ENCODE measurements around the gene C14orf180. TPM values are rescaled to one million over a fixed set of nuclear protein-coding genes. Genes with fewer than 3 reads are reported as not detected.

Gene C14orf180
- total RNA-seq, 1 experiment from 2014 or later, result not detected

DNA sequence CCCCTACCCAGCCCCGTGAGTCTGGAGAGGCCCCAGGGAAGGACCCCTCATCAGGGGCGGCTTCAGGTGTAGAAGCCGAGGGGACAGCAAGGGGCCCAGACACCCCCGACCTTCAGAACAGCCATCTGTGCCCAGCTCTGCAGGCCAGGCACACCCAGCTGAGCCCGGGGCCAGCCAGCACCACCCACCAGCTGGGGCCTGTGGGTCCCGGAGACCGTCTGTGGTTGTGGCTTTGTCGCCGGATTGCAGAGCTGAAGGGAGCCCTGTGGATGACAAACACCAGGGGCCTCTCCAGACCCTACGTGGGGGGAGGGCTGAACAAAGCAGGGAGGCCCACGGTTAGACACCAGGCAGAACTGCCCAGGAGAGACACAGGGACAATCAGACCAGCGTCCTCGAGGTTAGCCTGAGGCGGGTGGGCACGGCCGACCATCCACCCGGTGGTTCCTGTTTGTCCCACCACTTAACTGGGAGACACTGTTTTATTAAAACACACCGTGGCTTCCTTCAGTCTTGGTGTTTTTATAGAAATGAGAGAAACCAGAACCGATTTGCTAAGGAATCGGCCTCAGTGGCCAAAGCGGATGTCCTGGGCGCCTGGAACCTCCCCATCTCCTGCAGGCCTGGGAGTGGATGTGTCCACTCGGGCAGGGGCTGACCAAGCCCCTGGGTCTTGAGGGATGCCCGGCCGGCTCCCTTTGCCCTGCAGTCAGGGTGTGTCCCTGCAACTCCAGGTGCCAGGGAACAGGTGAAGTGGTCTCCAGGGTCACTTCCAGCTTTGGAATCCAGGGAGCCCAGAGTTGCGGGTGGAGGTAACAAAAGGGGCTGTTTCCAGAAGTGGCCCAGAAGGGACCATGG is 10.0 kb downstream of the C14orf180 start:
- no peak overlapping the region for H2AK5ac ChIP-seq (ENCODE audit: insufficient read length, low read length)
- H3K9ac ChIP-seq (ENCODE audit: extremely low read depth, insufficient read length, low read length), result no peak overlapping the region
- no peaks in the 10 kb centered on the region for H3K27me3 ChIP-seq (ENCODE audit: insufficient read depth, low read length)
- no peak overlapping the region for H2BK120ac ChIP-seq (ENCODE audit: low read depth, low read length, poor library complexity, severe bottlenecking)
- no peak overlapping the region for H3K56ac ChIP-seq (ENCODE audit: insufficient read length, low read depth, low read length)
- TF ChIP-seq, protein P1, sequence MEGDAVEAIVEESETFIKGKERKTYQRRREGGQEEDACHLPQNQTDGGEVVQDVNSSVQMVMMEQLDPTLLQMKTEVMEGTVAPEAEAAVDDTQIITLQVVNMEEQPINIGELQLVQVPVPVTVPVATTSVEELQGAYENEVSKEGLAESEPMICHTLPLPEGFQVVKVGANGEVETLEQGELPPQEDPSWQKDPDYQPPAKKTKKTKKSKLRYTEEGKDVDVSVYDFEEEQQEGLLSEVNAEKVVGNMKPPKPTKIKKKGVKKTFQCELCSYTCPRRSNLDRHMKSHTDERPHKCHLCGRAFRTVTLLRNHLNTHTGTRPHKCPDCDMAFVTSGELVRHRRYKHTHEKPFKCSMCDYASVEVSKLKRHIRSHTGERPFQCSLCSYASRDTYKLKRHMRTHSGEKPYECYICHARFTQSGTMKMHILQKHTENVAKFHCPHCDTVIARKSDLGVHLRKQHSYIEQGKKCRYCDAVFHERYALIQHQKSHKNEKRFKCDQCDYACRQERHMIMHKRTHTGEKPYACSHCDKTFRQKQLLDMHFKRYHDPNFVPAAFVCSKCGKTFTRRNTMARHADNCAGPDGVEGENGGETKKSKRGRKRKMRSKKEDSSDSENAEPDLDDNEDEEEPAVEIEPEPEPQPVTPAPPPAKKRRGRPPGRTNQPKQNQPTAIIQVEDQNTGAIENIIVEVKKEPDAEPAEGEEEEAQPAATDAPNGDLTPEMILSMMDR (conservative IDR thresholded peaks at IDR 0.05), result no peak
- no peak overlapping the region for H3K27ac Mint-ChIP-seq
- H4K91ac ChIP-seq (ENCODE audit: insufficient read length, low read depth, low read length), result no peak overlapping the region
- H3K14ac ChIP-seq (ENCODE audit: insufficient read depth, low read length), result no peak overlapping the region; the same call in 1 of the 2 replicates
- no peaks in the 10 kb centered on the region; a peak in 1 of 5 replicates for H3K9me3 Mint-ChIP-seq
- H3K79me2 ChIP-seq (ENCODE audit: insufficient read depth, low read length), result no peaks in the 10 kb centered on the region
- H2BK12ac ChIP-seq (ENCODE audit: insufficient read length, low read depth, low read length), result no peak overlapping the region
- no peak overlapping the region for H2BK20ac ChIP-seq (ENCODE audit: low read depth, low read length, poor library complexity, severe bottlenecking)
- H3K4me1 Mint-ChIP-seq, result peaks cover 0 to 5% of the 10 kb centered on the region in 2 experiments; a peak in 3 of 4 replicates
- H3K9me3 ChIP-seq (ENCODE audit: control insufficient read depth, low read depth, low read length), result no peaks in the 10 kb centered on the region
- no peak overlapping the region for H3K23ac ChIP-seq (ENCODE audit: insufficient read length, low read depth, low read length)
- H3K18ac ChIP-seq (ENCODE audit: insufficient read length, low read depth, low read length), result no peak overlapping the region
- no peak for DNase-seq
- H3K4me1 ChIP-seq (ENCODE audit: insufficient read depth, low read length), result no peaks in the 10 kb centered on the region
- no peaks in the 10 kb centered on the region for H4K20me1 ChIP-seq (ENCODE audit: control insufficient read depth, insufficient read depth, insufficient read length)
- no peaks in the 10 kb centered on the region for H3K36me3 Mint-ChIP-seq (ENCODE audit: insufficient read depth in 1 of 3, low read depth in 3 of 3)
- no peaks in the 10 kb centered on the region for H3K79me1 ChIP-seq (ENCODE audit: insufficient read depth, low read depth, low read length, poor library complexity, severe bottlenecking)
- no peak overlapping the region for H4K8ac ChIP-seq (replicated peaks; ENCODE audit: insufficient read length, low read depth, low read length)
- peaks cover 4% of the 10 kb centered on the region for H3K27me3 Mint-ChIP-seq (ENCODE audit: low read depth)
- no peak overlapping the region for H3K4me3 Mint-ChIP-seq
- WGBS (ENCODE audit: extremely low coverage, insufficient read length, low lambda C conversion rate), result no CpG with 5 or more reads among the region's 26 CpGs
- no peaks in the 10 kb centered on the region for H3K23me2 ChIP-seq (ENCODE audit: insufficient read length, low read depth, low read length, poor library complexity, severe bottlenecking)
- H2BK15ac ChIP-seq (ENCODE audit: low read depth, low read length), result no peak overlapping the region
- H3K4me2 ChIP-seq (ENCODE audit: insufficient read depth, insufficient read length, low read length), result no peak overlapping the region
- H4K5ac ChIP-seq (ENCODE audit: insufficient read length, low read depth, low read length), result no peak overlapping the region
- H3K4ac ChIP-seq (ENCODE audit: low read depth, low read length), result no peak overlapping the region
- H2BK5ac ChIP-seq (ENCODE audit: insufficient read length, low read length), result no peak overlapping the region
- H2AFZ ChIP-seq (ENCODE audit: low read length), result no peak overlapping the region
- no peak overlapping the region for H3K27ac ChIP-seq (ENCODE audit: insufficient read length, low read depth, low read length)
- no peak overlapping the region for H3T11ph ChIP-seq (ENCODE audit: low read length)

Measured in H9 (cell line).